NCI-H446 treated with DMSO at 0.1 percent for 48 hours (cell line): ENCODE measurements around the gene SNTG2.
"Not testable (repeated sequence)": the region's sequence is repeated elsewhere in the genome, so short reads cannot be mapped to it uniquely, and the experiment has no call there.

Experiments
- DNase-seq: peaks from one replicate; lab custom pipeline; 2025; lab: John Stamatoyannopoulos, UW

Gene SNTG2

DNA sequence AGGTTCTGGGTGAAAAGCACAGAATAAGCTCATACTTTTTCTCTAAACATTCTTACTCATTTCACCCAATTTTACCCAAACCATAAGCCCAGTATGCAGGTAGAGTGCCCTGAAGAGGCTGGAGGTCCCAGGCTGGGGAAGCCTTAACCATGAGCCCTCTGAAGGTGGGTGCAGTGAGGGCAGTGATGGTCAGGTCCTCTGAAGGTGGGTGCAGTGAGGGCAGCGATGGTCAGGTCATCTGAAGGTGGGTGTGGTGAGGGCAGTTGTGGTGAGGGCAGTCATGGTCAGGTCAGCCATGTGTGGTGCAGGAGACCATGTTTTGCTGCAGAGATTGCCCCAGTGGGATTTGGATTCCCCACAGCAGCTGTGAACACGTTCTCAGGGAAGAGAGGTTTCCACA, 148.8 kb downstream of the SNTG2 start:
- no peak for DNase-seq

DNA sequence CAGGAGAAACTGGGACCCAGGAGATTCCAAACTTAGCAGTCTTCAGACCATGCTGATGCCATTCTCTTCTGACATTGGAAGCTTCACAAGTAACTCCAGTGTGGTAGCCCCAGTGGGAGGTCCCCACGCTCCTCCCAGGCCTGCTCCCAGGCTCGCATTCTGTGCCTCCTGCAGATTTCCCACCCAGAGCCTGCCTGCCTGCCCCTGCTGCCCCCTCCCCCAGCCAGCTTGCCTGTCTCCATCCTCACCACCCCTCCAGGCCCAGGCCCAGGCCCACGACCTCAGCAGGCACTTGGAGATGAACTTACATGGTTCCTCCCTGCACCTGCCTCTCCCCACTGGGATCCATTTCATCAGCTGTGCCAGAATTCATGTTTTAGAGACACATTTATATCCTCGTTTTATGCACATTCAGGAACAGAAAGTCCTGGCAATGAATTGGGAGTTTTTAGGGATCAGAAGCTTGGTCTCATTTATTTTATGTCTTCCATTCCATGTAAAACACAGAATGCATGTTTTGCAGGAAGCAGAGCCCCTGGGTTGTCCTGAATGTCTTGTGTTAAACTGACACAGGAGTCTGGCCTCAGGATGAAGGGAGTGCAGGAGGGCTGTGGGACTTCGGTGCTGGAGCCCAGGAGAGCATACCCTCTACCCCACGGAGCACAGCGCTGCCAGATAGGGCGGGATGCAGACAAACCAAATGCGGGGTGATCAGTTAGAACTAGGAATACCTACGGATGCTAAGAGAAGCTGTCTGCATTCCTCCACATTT, 150.5 kb downstream of the SNTG2 start:
- DNase-seq: no peak

DNA sequence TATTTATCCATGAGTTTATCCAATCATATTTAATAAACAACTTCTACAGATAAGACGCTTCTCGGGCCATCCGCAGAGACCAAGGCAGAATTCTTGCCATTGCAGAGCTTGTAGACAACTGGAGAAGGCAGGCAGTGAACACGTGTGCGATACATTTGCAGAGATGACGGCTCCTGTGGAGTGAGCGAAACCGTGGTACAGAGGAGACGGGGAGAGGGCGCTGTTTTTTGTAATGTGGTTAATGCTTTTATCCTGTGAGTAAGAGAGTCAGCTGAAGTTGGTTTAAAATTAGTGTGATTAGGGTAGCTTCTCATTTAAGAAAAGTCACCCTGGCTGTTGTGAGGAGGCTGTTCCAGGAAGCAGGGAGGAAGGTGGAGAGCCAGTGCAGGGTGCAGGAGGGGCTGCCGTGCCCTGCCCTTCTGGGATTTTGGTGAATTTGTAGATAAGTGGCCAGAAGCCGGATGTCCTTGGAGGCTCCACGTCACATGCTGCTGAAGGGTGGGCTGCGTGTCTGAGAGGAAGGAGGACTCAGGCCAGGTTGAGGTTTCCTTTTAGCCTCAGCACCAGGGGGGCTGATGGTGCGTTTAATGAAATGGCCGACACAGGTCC, 151.4 kb downstream of the SNTG2 start:
- DNase-seq: no peak

DNA sequence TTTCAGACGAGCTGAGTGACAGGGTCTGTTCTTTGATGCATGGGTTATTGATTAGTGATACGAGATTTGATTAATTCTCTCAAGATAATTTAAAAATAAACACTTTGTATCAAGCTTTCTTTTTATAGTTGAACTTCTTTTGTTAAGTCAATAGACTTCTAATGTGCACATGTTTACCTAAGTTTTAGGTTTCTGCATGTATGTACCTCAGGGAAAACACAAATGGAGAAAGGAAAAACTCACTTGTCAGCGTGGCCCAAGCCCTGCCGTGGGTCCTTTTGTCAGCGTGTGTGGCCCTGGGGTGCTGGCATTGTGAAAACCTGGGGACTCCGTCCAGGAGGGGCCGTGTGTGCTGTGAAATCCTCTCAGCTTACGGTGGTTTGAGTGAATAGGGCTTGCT, 153.7 kb downstream of the SNTG2 start:
- no peak for DNase-seq

DNA sequence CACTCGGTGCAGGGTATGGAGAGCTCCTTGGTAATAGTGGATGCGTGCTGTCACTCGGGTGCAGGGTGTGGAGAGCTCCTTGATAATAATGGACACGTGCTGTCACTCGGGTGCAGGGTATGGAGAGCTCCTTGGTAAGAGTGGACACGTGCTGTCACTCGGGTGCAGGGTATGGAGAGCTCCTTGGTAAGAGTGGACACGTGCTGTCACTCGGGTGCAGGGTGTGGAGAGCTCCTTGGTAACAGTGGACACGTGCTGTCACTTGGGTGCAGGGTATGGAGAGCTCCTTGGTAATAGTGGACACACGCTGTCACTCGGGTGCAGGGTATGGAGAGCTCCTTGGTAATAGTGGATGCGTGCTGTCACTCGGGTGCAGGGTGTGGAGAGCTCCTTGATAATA, 155.7 kb downstream of the SNTG2 start:
- not testable (repeated sequence) for DNase-seq

DNA sequence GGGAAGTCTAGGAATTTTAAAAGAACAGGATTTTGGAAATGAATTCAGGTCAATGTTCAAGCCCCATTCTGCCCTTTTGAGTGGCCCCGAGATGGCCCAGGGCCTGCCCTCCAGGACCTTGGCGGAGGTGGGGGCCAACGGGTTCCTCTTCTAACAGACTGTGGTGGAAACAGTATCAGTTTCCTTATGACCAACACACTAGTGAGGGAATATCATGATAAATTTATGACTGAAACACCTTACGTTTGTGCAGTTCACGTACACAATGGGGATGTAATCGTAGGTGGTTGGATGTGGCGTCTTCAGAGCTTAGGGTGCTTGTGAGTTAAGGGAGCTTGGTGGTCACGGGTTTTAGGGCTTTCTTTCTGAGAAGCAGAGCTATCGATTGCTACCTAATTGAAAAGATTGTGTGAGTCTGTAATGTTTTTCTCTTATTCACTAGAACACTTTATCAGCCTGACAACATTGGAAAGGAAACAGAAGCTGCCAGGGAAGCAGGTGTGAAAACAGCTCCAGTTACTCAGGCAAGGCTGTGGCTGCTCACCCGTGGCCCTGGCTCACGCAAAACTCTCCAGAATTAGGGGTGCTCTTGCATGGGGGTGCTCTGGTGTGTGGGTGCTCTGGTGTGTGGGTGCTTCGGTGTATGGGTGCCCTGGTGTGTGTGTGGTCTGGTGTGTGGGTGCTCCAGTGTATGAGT, 165.3 kb downstream of the SNTG2 start:
- no peak for DNase-seq

DNA sequence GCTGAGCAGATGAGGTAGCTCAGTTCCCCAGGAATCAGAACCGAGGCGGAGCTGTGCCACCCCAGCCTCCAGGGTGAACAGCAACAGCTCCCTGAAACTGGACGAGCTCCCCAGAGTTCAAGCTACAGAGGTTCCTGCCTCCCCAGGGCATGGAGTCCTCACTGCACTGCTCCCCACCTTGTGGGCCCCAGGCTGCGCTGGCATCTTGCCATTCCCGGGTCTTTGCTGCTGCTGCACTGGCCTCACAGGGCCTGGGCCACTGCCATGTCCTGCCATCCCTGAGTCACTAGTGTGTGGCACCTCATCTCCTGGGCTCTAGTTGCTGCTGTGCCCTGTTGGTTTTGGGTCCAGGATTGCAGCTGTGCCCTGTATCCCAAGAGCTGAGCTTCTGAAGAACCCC, 166.9 kb downstream of the SNTG2 start:
- DNase-seq: no peak

DNA sequence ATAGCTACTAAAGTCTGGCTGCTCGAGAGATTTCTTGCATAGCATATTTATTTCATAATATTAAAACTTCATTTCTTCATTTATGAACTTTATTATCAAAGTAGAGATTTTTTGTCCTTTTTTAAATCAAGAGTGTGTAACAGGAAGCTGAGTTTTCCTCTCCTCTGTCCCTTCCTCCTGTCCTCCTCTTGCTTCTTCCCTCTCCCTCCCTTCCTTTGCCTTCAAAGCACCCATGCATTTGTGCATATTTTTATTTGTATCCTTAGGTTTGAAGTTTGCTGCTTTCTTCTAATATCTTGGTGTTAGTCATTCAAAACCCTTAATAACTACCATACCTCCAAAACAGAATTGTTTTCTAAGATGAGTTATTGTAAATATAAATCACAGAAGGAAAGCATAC, 174.6 kb downstream of the SNTG2 start:
- no peak for DNase-seq

DNA sequence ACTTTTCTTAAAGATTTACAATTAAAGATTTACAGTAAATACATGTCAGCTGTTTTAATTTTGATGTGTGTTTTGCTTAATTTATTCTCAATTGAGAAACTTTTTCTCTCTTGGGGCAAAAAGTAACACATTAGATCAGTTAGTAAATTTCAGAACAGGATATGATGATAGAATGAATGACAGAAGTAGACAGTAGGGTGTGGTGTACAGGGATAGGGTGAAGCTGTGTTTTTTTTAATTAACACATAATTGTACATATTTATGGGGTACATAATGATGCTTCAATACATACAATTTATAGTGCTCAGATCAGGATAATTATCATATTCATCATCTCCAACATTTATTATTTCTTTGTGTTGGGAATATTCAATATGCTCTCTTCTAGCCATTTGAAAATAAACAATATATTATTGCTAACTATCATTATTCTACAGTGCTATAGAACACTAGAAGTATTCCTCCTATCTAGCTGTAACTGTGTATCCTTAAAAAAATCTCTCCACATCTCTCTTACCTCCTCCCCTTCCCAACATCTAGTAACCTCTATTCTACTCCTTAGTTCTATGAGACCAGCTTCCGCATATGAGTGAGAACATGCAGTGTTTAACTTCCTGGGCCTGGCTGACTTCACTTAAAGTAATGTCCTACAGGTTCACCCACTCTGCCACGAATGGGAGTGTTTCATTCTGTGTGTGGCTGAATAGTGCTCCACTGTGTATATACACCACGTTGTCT, 175.2 kb downstream of the SNTG2 start:
- DNase-seq: no peak

DNA sequence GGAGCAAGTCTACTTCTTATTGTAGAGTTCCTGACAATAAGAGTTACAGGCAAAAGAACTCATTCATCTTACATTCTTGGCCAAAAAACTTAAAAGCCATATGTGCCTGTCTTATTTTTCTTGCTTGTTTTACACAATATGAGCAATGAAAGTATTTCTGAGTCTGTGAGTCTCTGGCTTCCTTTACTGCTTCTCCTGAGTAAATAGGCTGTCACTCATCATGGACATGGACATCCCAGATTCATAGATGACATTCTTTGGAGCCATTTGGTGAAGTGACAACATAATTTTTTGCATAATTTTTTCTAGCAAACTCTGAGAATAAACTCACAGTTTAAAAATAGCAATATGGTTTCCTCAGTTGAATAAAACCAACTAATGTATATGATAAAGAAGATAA, 179.3 kb downstream of the SNTG2 start:
- DNase-seq: no peak

DNA sequence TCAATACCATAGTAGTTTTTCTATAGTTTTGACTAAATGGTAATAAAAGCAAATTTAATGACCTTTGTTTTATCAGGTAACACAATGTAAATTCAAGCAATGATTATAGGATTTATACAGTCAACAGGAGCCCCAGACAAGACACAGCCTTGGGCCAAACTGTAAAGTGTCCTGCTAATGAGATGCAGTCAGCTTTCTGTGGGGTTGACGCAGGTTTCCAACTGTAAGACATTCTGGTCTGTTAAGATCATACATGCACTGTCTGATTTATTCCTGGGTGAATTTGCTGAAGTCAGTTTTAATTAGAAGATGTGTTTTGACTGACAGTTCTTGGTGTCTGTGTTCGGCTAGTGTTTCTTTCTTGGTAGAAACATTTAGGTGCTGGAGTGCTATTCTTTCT, 180.3 kb downstream of the SNTG2 start:
- DNase-seq: no peak

DNA sequence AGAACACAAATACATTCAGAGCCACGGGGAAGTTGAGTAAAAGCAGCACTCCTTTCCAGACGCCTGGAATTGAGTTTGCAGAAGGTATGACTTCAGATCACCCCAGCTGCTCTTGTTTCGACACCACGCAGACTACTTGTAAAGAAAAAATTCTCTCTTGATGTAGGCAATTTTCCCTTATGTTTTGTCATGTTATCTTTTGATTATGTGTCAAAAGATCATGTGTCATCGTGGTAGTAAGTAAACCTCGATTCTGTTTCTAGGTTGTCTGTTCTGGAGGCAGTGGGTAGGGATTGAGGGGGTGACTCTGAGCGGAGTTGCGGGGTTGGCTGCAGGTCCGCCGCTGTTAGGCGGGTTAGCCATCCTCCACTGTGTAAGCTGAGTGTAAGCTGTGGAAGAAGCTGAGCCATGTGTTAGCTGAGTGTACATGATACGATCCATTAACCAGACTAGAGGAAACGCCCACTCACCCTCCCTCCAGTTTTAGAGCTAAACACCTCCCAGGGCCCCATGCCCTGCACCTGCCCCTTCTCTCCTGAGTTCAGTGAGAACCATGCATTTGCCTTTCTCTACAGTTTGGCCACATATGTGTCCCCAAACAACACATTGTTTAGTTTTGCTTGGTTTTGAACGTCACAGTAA, 181.8 kb downstream of the SNTG2 start:
- no peak for DNase-seq

DNA sequence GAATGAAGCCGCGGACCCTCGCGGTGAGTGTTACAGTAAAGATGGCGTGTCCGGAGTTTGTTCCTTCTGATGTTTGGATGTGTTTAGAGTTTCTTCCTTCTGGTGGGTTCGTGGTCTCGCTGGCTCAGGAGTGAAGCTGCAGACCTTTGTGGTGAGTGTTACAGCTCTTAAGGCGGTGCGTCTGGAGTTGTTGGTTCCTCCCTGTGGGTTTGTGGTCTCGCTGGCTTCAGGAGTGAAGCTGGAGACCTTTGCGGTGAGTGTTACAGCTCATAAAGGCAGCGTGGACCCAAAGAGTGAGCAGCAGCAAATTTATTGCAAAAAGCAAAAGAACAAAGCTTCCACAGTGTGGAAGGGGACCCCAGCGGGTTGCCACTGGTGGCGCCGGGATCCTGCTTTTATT, 183.2 kb downstream of the SNTG2 start:
- DNase-seq: not testable (repeated sequence)

DNA sequence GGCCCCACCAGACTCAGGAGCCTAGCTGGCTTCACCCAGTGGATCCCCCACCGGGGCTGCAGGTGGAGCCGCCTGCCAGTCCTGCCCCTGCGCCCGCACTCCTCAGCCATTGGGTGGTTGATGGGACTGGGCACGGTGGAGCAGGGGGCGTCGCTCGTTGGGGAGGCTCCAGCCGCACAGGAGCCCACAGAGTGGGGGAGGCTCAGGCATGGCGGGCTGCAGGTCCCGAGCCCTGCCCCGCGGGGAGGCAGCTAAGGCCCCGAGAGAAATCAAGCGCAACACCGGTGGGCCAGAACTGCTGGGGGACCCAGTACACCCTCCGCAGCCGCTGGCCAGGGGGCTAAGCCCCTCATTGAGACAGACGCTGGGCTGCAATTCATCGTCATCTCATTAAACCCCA, 184.0 kb downstream of the SNTG2 start:
- DNase-seq: no peak

DNA sequence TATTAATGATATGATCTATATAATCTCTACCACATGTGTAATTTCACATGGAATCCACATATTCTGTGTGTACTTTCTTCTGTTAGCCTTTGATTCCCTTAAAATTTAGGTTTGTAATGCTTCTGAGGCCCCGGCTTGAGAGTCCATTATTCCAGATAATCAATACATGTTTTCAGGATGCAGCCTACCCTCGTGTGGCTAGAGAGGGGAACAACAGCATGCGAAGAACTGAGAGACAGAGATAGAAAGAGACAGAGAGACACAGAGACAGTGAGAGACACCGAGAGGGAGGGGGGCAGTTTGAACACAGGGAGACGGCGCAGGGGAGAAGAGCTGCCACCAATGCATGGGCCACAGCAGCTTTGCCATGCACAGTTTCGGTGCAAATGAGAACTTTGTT, 185.4 kb downstream of the SNTG2 start:
- DNase-seq: no peak

DNA sequence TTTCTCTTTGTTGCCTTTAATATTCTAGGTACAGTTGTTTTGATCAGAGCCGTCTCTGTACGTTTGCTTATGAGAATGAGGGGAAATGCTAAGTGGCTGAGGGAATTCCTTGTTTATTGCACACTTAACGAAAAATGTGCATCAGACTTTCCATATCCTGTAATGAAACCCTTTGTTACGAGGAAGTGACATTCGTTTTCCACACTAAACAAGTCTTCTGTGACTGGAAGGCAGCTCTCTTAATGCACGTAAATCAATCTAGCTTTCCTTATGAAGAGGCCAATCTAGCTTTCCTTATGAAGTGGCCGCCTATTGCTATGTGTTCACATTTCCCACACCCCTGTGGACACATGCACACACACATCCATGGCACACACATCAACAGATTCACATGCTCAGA, 186.2 kb downstream of the SNTG2 start:
- no peak for DNase-seq

DNA sequence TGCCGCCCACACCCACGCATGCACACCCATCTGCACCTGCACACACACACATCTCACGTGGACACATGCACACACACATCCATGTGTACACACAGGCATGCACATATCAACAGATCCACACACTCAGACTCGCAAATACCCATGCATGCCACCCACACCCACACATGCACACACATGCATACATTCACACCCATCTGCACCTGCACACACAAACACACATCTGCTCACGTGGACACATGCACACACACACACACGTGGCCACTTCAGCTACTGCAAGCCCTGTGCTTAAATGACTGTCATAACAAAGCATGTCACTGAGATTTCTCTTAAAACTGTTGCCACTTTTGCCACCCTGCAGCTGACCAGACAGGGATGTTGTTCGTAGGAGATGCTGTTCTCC, 186.6 kb downstream of the SNTG2 start:
- no peak for DNase-seq

DNA sequence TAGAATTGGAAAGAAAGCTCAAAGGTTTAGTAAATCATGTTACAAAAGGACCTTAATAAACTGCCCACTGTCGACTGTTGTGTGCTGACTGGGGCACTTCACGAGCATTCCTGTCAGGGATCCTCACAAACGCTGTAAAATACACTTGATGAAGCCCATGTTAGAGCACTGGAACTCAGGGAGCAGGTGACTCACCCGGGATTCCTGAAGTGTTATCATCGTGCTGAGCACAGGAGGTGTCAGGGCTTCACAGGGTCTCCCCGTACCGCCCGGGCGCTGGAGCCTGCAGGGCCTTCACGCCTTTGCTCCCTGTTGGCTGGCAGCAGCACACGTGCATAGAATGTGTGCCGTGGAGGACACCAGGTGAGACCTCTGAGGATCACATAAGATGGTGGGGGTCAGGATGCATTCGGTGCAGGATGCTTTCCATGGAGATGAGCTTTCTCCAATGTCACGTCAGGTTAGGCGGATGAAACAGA, 187.3 kb downstream of the SNTG2 start:
- DNase-seq: no peak

DNA sequence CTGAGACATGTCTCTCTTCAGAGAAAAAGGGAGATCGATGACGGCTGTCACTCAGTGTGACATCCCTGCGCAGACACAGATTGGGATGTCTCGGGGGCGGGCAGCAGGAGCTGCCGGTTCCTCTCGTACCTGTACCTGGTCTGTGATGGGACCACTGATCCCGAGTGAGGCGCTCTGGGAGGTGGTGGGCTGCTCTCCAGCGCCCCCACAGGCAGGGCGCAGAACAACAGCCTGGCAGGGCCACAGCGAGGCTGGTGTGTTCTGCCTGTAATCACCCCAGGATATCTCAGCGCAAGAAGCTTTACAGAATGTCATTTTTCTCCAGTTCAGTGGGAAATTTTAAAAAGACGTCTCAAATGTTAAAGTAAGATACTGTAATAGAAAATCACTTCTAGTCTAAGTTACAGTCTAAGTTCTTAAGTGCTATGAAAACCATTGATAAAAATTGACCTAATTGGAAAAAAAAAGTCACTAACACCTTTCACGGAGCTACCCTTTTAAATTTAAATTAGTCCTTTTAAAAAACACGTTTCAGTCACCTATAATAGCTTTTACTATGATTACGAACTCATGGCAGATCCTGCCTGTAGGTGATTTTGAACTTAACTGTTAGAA, 189.8 kb downstream of the SNTG2 start:
- DNase-seq: no peak

DNA sequence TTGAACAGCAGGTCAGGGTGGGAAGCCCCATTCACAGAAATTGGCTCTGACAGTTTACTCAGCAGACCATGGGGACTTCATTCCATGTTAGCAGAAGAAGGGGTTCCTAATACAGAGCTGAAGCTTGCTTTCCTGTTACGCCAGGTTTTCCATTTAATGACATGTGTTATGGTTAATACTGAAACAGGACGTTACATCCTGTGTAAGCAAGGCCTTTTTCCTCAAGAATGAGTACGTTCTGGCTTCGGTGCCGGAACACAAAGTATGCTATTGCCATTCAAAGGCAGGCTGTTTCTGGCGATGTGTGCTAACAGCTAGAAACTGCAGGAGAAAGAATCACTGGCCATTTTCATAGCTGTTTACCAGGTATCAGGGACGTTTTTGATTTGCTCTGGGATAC, 190.4 kb downstream of the SNTG2 start:
- no peak for DNase-seq

DNA sequence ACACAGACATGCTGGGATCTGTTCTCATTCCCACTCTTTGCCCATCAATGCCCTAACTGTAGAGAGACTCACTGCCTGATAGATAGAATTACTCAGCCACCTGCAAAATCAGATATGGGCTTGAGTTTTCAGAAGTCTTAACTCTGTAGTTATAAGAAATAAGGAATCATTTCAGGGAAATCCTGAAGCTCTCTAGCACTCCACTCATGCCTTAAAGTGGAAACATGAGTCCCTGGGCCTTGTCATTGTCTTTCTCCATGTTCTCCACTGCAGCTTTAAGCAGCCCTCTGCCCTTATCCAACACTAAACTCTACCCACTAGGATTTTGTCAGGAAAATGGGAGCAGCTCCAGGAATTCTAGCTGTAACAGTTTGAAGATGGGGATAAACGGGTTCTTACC, 192.5 kb downstream of the SNTG2 start:
- DNase-seq: no peak
